Tibial nerve (tissue), 4 donors: ENCODE data around the gene SLC5A12. TPM values are rescaled to one million over a fixed set of nuclear protein-coding genes. Genes with fewer than 3 reads are reported as not detected.

Experiments used
- DNase-seq, 2 donors: peaks; one replicate each; pipeline ENCODE4 v3.0.0-alpha.2; 2019; ENCODE audit warnings: low spot score in 2 of 2
- H3K27ac ChIP-seq, 4 donors: fragments of 200-600 bp; sonication (generic) in 3 of 4; one replicate each; pipeline ENCODE4 v1.5.1; 2017 to 2019; ENCODE audit warnings: mild to moderate bottlenecking in 1 of 4
- H3K27me3 ChIP-seq, 2 donors: fragments of 200-600 bp; sonication (generic) in 1 of 2; one replicate each; pipeline versions ENCODE4 v1.5.1 to v1.6.0; 2017 to 2019
- H3K36me3 ChIP-seq, 3 donors: fragments of 200-600 bp; sonication (generic); one replicate each; pipeline ENCODE4 v1.5.1; 2018 to 2019
- H3K4me1 ChIP-seq, 4 donors: fragments of 200-600 bp; sonication (generic) in 3 of 4; one replicate each; pipeline ENCODE4 v1.5.1; 2017 to 2019
- H3K4me3 ChIP-seq, 4 donors: fragments of 200-600 bp; sonication (generic) in 3 of 4; one replicate each; pipeline ENCODE4 v1.5.1; 2017 to 2019; ENCODE audit warnings: mild to moderate bottlenecking in 1 of 4, moderate library complexity in 1 of 4
- H3K9me3 ChIP-seq, 4 donors: fragments of 200-600 bp; sonication (generic) in 3 of 4; one replicate each; pipeline ENCODE4 v1.5.1; 2017 to 2019
- CTCF ChIP-seq, 5 experiments: fragments of 200-600 bp in 3 of 5; fragments of 450-650 bp in 2 of 5; sonication (generic) in 3 of 5; IDR thresholded peaks; one replicate each; pipeline ENCODE4 v1.5.1; 2016 to 2019; ENCODE audit warnings: antibody characterized with exemption in 5 of 5, mild to moderate bottlenecking in 3 of 5, moderate library complexity in 2 of 5
- EP300 ChIP-seq, 2 donors: sonication (generic); formaldehyde crosslinking; IDR thresholded peaks; one replicate each; pipeline ENCODE4 v1.6.1; 2017; ENCODE audit warnings: antibody characterized with exemption in 2 of 2, mild to moderate bottlenecking in 1 of 2
- POLR2A ChIP-seq, 2 donors: fragments of 450-650 bp; IDR thresholded peaks; one replicate each; pipeline ENCODE4 v1.6.1; 2017; ENCODE audit warnings: antibody characterized with exemption in 2 of 2, mild to moderate bottlenecking in 2 of 2, moderate library complexity in 2 of 2
- WGBS, 2 donors: methylation state at CpG; one replicate each; pipeline ENCODE4 v1.1.5; 2018; 5-methylcytosine and 5-hydroxymethylcytosine counted together
- total RNA-seq, 4 donors: library from RNA; depleted of rRNA; stranded (reverse); fragments of >200 nt; gene quantifications; one replicate each; pipeline ENCODE4 v1.1.0, GENCODE V29; 2016

Gene SLC5A12
- total RNA-seq, 4 donors from 2014 or later, result under 0.01 to 0.90 (median 0.53) TPM

GRCh38 chr11:26621132-26621531 lies 100.7 kb downstream of the SLC5A12 start:
- H3K27ac ChIP-seq, result no peak overlapping the region
- TF ChIP-seq EP300 (IDR thresholded peaks at IDR 0.05) (no peak), POLR2A (IDR thresholded peaks at IDR 0.05) (no peak), CTCF (IDR thresholded peaks at IDR 0.05) (no peak)
- no peaks in the 10 kb centered on the region for H3K27me3 ChIP-seq
- no peak for DNase-seq
- no peaks in the 10 kb centered on the region for H3K9me3 ChIP-seq
- H3K4me3 ChIP-seq, result no peak overlapping the region
- no peaks in the 10 kb centered on the region for H3K36me3 ChIP-seq
- H3K4me1 ChIP-seq, result no peaks in the 10 kb centered on the region

- Histone ChIP-seq H3K27me3 (no peaks in the 10 kb centered on the region), H3K4me1 (no peaks in the 10 kb centered on the region), H3K27ac (no peak overlapping the region), H3K36me3 (no peaks in the 10 kb centered on the region), H3K4me3 (no peak overlapping the region), H3K9me3 (no peaks in the 10 kb centered on the region)
- no peak for DNase-seq
- TF ChIP-seq POLR2A (IDR thresholded peaks at IDR 0.05) (no peak), EP300 (IDR thresholded peaks at IDR 0.05) (no peak), CTCF (IDR thresholded peaks at IDR 0.05) (no peak)
- 93 to 95% methylated on average over 1 of the region's 1 CpG for WGBS, 2 donors
These were observed 101.4 kb downstream of the SLC5A12 start for GRCh38 chr11:26620282-26621045.

- Histone ChIP-seq H3K27ac (no peak overlapping the region), H3K9me3 (peaks cover 0 to 8% (median 0%) of the 10 kb centered on the region in 4 donors), H3K27me3 (no peaks in the 10 kb centered on the region), H3K4me1 (no peaks in the 10 kb centered on the region), H3K4me3 (no peak overlapping the region), H3K36me3 (no peaks in the 10 kb centered on the region)
- TF ChIP-seq EP300 (IDR thresholded peaks at IDR 0.05) (no peak), CTCF (IDR thresholded peaks at IDR 0.05) (no peak), POLR2A (IDR thresholded peaks at IDR 0.05) (no peak)
- DNase-seq, result no peak
- WGBS, 2 donors, result 19 to 39% methylated on average over 1 of the region's 1 CpG
These were observed 103.4 kb downstream of the SLC5A12 start for GRCh38 chr11:26618441-26618840.

Other genes starting within 250 kb of the SLC5A12 start
- gene MUC15, start 149.8 kb downstream of the SLC5A12 start, total RNA-seq, result not detected